GM12873 (cell line): ENCODE data around the gene MTMR4.
A peak's percentile ranks its signal among the peaks of the same experiment; 100 is the strongest.

Experiments
- CTCF ChIP-seq: IDR thresholded peaks from 2 replicates; pipeline ENCODE4 v1.5.1; 2012; ENCODE audit warnings: low read depth, mild to moderate bottlenecking, moderate library complexity, low read length, control low read depth; ENCODE audit not compliant: insufficient read depth; ENCODE audit errors: missing control alignments

Gene MTMR4

GRCh38 chr17:58514770-58515157 is 326 bp upstream of the MTMR4 start:
- TF ChIP-seq CTCF, result no peak

- TF ChIP-seq CTCF, result peak; percentile 46
Measured at GRCh38 chr17:58513267-58513964, 1.0 kb downstream of the MTMR4 start.

GRCh38 chr17:58510075-58510474 is 4.4 kb downstream of the MTMR4 start:
- no peak for TF ChIP-seq CTCF

- TF ChIP-seq CTCF, result no peak
Measured at GRCh38 chr17:58508341-58509067, 5.9 kb downstream of the MTMR4 start.

GRCh38 chr17:58507123-58507634 is 7.3 kb downstream of the MTMR4 start:
- TF ChIP-seq CTCF, result no peak

- no peak for TF ChIP-seq CTCF
Measured at GRCh38 chr17:58506354-58507080, 7.9 kb downstream of the MTMR4 start.

- TF ChIP-seq CTCF, result no peak
Measured at GRCh38 chr17:58504826-58505351, 9.5 kb downstream of the MTMR4 start.
